H1 (cell line): Measurements from ENCODE around the gene CRABP2. TPM values are rescaled to one million over a fixed set of nuclear protein-coding genes. Genes with fewer than 3 reads are reported as not detected.
A peak's percentile ranks its signal among the peaks of the same experiment; 100 is the strongest.

ENCODE experiments used
- CTBP2 ChIP-seq: IDR thresholded peaks from 2 replicates; pipeline ENCODE4 v1.7.0; 2011; ENCODE audit warnings: borderline replicate concordance, mild to moderate bottlenecking, moderate library complexity, mixed read lengths, low read length; ENCODE audit not compliant: insufficient read depth, insufficient read length
- FOSL1 ChIP-seq: IDR thresholded peaks from 2 replicates; pipeline ENCODE4 v1.6.1; 2011; ENCODE audit warnings: mild to moderate bottlenecking, low read depth, low read length, moderate library complexity; ENCODE audit not compliant: insufficient read depth
- HDAC6 ChIP-seq: IDR thresholded peaks from one replicate; pipeline ENCODE4 v1.7.1; 2012; ENCODE audit warnings: low read depth, mild to moderate bottlenecking, inconsistent platforms, low read length, moderate library complexity
- KDM5A ChIP-seq: fragments of 200-600 bp; IDR thresholded peaks from 2 replicates; pipeline ENCODE4 v1.7.1; 2012; ENCODE audit warnings: mild to moderate bottlenecking, low read length, inconsistent platforms, mixed read lengths
- MAFK ChIP-seq: IDR thresholded peaks from 2 replicates; pipeline ENCODE4 v1.6.1; 2012; ENCODE audit warnings: low read depth, mild to moderate bottlenecking, improper control_type of control experiment, low read length
- RNF2 ChIP-seq: fragments of 200-900, 300-1000 bp; sonication (generic); IDR thresholded peaks from 2 replicates; pipeline ENCODE4 v1.7.1; 2016; ENCODE audit warnings: borderline replicate concordance, low read depth, mild to moderate bottlenecking, antibody characterized with exemption, low read length; ENCODE audit not compliant: poor library complexity, severe bottlenecking; ENCODE audit errors: missing control alignments
- SAP30 ChIP-seq: fragments of 300-600 bp; sonication (generic); IDR thresholded peaks from 2 replicates; pipeline ENCODE4 v1.7.1; 2012; ENCODE audit warnings: low read length, moderate library complexity, mild to moderate bottlenecking, inconsistent platforms; ENCODE audit not compliant: insufficient read depth, insufficient replicate concordance
- SRF ChIP-seq: IDR thresholded peaks from 2 replicates; pipeline ENCODE4 v1.6.1; 2011; ENCODE audit warnings: mild to moderate bottlenecking, low read depth, low read length, moderate library complexity
- polyA plus RNA-seq, 7 experiments: library from polyadenylated mRNA; depleted of rRNA in 3 of 7; stranded (reverse) in 5 of 7; unstranded in 2 of 7; fragments of >200 nt in 5 of 7; fragments of 200-250 nt in 2 of 7; gene quantifications; 1 replicate in 5 of 7; 2 replicates in 1 of 7; 4 replicates in 1 of 7; pipeline versions ENCODE4 v1.2.1 to v1.2.3, GENCODE V29; 2011 to 2013; ENCODE audit warnings: missing spikeins in 2 of 7, mixed read lengths in 2 of 7
- total RNA-seq: library from RNA; stranded (reverse); fragmentation: NEBNext Ultra II Directional; extraction: Animal tissue kit (Norgen Biotek cat#: 25700); gene quantifications from 2 replicates; pipeline ENCODE4 v1.2.1, GENCODE V29; 2021
- TF ChIP-seq, protein P1 (sequence below): IDR thresholded peaks from 2 replicates; pipeline ENCODE4 v1.6.1; 2011; ENCODE audit warnings: low read length, improper control_type of control experiment
- TF ChIP-seq, protein P2 (sequence below): IDR thresholded peaks from 2 replicates; pipeline ENCODE4 v1.6.1; 2012; ENCODE audit warnings: inconsistent platforms
- TF ChIP-seq, protein P3 (sequence below): IDR thresholded peaks from 2 replicates; pipeline ENCODE4 v1.6.1; 2012; ENCODE audit warnings: inconsistent platforms
- TF ChIP-seq, protein P4 (sequence below): IDR thresholded peaks from 2 replicates; pipeline ENCODE4 v1.6.1; 2011; ENCODE audit warnings: low read depth, mild to moderate bottlenecking, low read length; ENCODE audit not compliant: insufficient read depth
- TF ChIP-seq, protein P5 (sequence below), 3 experiments: IDR thresholded peaks; 1 replicate in 2 of 3; 2 replicates in 1 of 3; pipeline versions ENCODE4 v1.5.1 to v1.6.1; 2011; ENCODE audit warnings: low read length in 3 of 3, mild to moderate bottlenecking in 3 of 3, inconsistent platforms in 2 of 3, low read depth in 1 of 3, moderate library complexity in 1 of 3; ENCODE audit not compliant: insufficient read depth in 1 of 3; ENCODE audit errors: control extremely low read depth in 1 of 3
- TF ChIP-seq, protein P6 (sequence below): IDR thresholded peaks from 2 replicates; pipeline ENCODE4 v1.6.1; 2012; ENCODE audit warnings: low read length, inconsistent platforms

Gene CRABP2
- total and polyA plus RNA-seq, 2 of the 8 experiments (the other 6 are each of a cell fraction or from before 2014, with no cell fraction given): 69.2 to 119 TPM

DNA sequence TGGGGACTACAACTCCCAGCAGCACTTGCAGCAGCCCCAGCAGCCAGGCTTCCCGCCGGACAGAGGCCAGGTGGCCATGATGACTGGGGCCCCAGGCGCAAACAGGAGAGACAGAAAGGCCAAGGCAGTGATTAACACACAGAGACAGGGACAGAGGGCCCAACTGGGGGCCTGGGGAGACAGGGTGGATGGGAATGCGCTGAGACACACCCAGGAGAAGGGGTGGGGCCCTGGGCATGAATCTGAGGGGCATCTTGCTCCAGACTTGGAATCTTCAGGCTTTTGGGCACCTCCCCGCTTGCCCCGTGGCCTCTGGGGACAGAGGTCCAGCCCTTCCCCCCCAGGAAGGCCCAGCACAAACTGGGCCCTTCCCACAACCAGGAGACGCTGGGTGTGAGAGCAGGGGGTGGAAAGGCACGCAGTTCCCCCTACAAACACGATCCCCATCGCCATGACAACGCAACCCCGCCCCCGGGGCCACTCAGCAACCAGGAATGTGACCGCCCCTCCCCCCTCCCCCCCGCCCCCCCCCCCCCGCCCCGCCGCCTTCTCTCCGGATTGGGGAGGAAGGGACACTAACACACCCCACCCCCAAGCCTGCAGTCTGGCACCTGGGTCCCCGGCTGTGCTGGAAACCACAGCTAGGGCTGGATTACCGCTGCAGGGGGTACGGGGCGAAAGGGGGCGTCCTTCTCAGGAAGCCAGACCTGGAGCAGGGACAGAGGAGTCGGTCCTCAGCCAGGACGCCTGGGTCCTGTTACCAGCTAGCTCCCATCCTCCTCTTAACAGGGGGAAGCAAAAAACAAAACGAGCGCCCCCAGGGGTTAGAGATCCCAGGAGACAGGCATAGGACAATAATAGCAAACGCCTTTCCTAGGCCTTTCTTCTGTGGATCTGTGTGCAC, 41.6 kb upstream of the CRABP2 start (continued):
- TF ChIP-seq MAFK (no peak), SAP30 (peak; percentile 19), KDM5A (no peak), RNF2 (no peak), CTBP2 (no peak), SRF (no peak), HDAC6 (no peak), FOSL1 (no peak)
- TF ChIP-seq, protein P1, sequence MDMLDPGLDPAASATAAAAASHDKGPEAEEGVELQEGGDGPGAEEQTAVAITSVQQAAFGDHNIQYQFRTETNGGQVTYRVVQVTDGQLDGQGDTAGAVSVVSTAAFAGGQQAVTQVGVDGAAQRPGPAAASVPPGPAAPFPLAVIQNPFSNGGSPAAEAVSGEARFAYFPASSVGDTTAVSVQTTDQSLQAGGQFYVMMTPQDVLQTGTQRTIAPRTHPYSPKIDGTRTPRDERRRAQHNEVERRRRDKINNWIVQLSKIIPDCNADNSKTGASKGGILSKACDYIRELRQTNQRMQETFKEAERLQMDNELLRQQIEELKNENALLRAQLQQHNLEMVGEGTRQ: no peak
- TF ChIP-seq, protein P2, sequence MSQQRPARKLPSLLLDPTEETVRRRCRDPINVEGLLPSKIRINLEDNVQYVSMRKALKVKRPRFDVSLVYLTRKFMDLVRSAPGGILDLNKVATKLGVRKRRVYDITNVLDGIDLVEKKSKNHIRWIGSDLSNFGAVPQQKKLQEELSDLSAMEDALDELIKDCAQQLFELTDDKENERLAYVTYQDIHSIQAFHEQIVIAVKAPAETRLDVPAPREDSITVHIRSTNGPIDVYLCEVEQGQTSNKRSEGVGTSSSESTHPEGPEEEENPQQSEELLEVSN: peak; percentile 46; the same call in 1 of the 2 replicates
- TF ChIP-seq, protein P3, sequence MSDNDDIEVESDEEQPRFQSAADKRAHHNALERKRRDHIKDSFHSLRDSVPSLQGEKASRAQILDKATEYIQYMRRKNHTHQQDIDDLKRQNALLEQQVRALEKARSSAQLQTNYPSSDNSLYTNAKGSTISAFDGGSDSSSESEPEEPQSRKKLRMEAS: peak; percentile 38
- TF ChIP-seq, protein P4, sequence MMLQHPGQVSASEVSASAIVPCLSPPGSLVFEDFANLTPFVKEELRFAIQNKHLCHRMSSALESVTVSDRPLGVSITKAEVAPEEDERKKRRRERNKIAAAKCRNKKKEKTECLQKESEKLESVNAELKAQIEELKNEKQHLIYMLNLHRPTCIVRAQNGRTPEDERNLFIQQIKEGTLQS: no peak
- TF ChIP-seq, protein P5, sequence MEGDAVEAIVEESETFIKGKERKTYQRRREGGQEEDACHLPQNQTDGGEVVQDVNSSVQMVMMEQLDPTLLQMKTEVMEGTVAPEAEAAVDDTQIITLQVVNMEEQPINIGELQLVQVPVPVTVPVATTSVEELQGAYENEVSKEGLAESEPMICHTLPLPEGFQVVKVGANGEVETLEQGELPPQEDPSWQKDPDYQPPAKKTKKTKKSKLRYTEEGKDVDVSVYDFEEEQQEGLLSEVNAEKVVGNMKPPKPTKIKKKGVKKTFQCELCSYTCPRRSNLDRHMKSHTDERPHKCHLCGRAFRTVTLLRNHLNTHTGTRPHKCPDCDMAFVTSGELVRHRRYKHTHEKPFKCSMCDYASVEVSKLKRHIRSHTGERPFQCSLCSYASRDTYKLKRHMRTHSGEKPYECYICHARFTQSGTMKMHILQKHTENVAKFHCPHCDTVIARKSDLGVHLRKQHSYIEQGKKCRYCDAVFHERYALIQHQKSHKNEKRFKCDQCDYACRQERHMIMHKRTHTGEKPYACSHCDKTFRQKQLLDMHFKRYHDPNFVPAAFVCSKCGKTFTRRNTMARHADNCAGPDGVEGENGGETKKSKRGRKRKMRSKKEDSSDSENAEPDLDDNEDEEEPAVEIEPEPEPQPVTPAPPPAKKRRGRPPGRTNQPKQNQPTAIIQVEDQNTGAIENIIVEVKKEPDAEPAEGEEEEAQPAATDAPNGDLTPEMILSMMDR (IDR thresholded peaks at IDR 0.05; ENCODE audit: control extremely low read depth in 1 of 3, insufficient read depth in 1 of 3, low read depth in 1 of 3, low read length in 3 of 3): peak in 2 of 3 experiments; percentile 26 to 37; a peak in 3 of 4 replicates
- TF ChIP-seq, protein P6, sequence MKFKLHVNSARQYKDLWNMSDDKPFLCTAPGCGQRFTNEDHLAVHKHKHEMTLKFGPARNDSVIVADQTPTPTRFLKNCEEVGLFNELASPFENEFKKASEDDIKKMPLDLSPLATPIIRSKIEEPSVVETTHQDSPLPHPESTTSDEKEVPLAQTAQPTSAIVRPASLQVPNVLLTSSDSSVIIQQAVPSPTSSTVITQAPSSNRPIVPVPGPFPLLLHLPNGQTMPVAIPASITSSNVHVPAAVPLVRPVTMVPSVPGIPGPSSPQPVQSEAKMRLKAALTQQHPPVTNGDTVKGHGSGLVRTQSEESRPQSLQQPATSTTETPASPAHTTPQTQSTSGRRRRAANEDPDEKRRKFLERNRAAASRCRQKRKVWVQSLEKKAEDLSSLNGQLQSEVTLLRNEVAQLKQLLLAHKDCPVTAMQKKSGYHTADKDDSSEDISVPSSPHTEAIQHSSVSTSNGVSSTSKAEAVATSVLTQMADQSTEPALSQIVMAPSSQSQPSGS: no peak
